IMR-90 (cell line): ENCODE data around the gene MAGI2. TPM values are rescaled to one million over a fixed set of nuclear protein-coding genes. Genes with fewer than 3 reads are reported as not detected.

Source experiments
- ATAC-seq: fragments of 200-7000 bp; cut with Tn5 transposase; 2 replicates; pipeline ENCODE4 v1.9.1; 2020; ENCODE audit warnings: low read depth, mild to moderate bottlenecking, moderate library complexity
- BruUV-seq: library from RNA; stranded (reverse); fragments of 400-500 nt; replicated peaks from 2 replicates; lab custom pipeline; 2021; lab: Mats Ljungman, UMichigan
- CTCF ChIA-PET: fragments of 300-600 bp; formaldehyde crosslinking; extraction: SDS; loops from one replicate; lab custom pipeline; 2021; ENCODE audit warnings: antibody characterized with exemption; lab: Yijun Ruan, JAX
- POLR2A ChIA-PET: fragments of 300-600 bp; sonication (Branson Sonifier 250); formaldehyde crosslinking; loops from one replicate; lab custom pipeline; 2022; ENCODE audit warnings: antibody characterized with exemption; ENCODE audit not compliant: unreplicated experiment; lab: Charles Lee
- DNase-seq: peaks from one replicate; pipeline ENCODE4 v3.0.0; 2013
- H2AFZ ChIP-seq: replicated peaks from 2 replicates; pipeline ENCODE3; 2013; ENCODE audit warnings: low read length, mild to moderate bottlenecking; ENCODE audit not compliant: poor library complexity
- H2AK5ac ChIP-seq: 2 replicates; pipeline ENCODE4 v1.6.1; 2013; ENCODE audit warnings: low read depth, low read length, inconsistent platforms
- H2AK9ac ChIP-seq: replicated peaks from 2 replicates; pipeline ENCODE3; 2013; ENCODE audit warnings: mild to moderate bottlenecking, low read depth, low read length, moderate library complexity; ENCODE audit not compliant: poor library complexity
- H2BK120ac ChIP-seq: 2 replicates; pipeline ENCODE4 v1.6.1; 2013; ENCODE audit warnings: low read depth, low read length, inconsistent platforms
- H2BK15ac ChIP-seq: 3 replicates; pipeline ENCODE4 v1.6.1; 2013; ENCODE audit warnings: low read depth, low read length, inconsistent platforms
- H2BK20ac ChIP-seq: 2 replicates; pipeline ENCODE4 v1.6.1; 2013; ENCODE audit warnings: low read depth, mild to moderate bottlenecking, inconsistent platforms, low read length, moderate library complexity
- H2BK5ac ChIP-seq: 2 replicates; pipeline ENCODE4 v1.6.1; 2013; ENCODE audit warnings: mild to moderate bottlenecking, low read depth, low read length, inconsistent platforms; ENCODE audit not compliant: poor library complexity, severe bottlenecking
- H3K14ac ChIP-seq: replicated peaks from 2 replicates; pipeline ENCODE4 v1.6.1; 2013; ENCODE audit warnings: low read depth, low read length, inconsistent platforms
- H3K18ac ChIP-seq: 2 replicates; pipeline ENCODE4 v1.6.1; 2013; ENCODE audit warnings: low read depth, low read length, control low read depth
- H3K23ac ChIP-seq: 2 replicates; pipeline ENCODE4 v1.6.1; 2013; ENCODE audit warnings: low read depth, low read length, inconsistent platforms
- H3K27ac ChIP-seq: 2 replicates; pipeline ENCODE4 v1.5.1; 2013; ENCODE audit warnings: mild to moderate bottlenecking, control low read depth, low read length; ENCODE audit not compliant: insufficient read depth
- H3K27me3 ChIP-seq: 2 replicates; pipeline ENCODE4 v1.6.1; 2013; ENCODE audit warnings: low read length; ENCODE audit not compliant: control insufficient read depth, insufficient read depth
- H3K36me3 ChIP-seq: 2 replicates; pipeline ENCODE4 v1.6.1; 2013; ENCODE audit warnings: low read length, mixed read lengths; ENCODE audit not compliant: control insufficient read depth, insufficient read depth
- H3K4ac ChIP-seq: 2 replicates; pipeline ENCODE4 v1.6.1; 2013; ENCODE audit warnings: low read depth, low read length, inconsistent platforms
- H3K4me1 ChIP-seq: 2 replicates; pipeline ENCODE4 v1.6.1; 2013; ENCODE audit warnings: low read length, mixed read lengths; ENCODE audit not compliant: control insufficient read depth, insufficient read depth
- H3K4me2 ChIP-seq: 2 replicates; pipeline ENCODE4 v1.6.1; 2013; ENCODE audit warnings: low read depth, mild to moderate bottlenecking, control low read depth, low read length, moderate library complexity
- H3K4me3 ChIP-seq: 2 replicates; pipeline ENCODE4 v1.5.1; 2013; ENCODE audit warnings: low read depth, mild to moderate bottlenecking, control low read depth, low read length, moderate library complexity; ENCODE audit not compliant: insufficient read depth
- H3K56ac ChIP-seq: 2 replicates; pipeline ENCODE4 v1.6.1; 2013; ENCODE audit warnings: low read length, inconsistent platforms; ENCODE audit not compliant: insufficient read depth; ENCODE audit errors: extremely low read depth
- H3K79me1 ChIP-seq, 2 experiments: 2 replicates each; pipeline ENCODE4 v1.6.1; 2013; ENCODE audit warnings: low read length in 2 of 2, inconsistent platforms in 1 of 2, low read depth in 1 of 2
- H3K9ac ChIP-seq: 2 replicates; pipeline ENCODE4 v1.6.1; 2013; ENCODE audit warnings: low read depth, low read length, control low read depth
- H3K9me1 ChIP-seq: 2 replicates; pipeline ENCODE4 v1.6.1; 2013; ENCODE audit warnings: low read length, inconsistent platforms; ENCODE audit not compliant: insufficient read depth
- H3K9me3 ChIP-seq: 2 replicates; pipeline ENCODE4 v1.6.1; 2013; ENCODE audit warnings: low read length; ENCODE audit not compliant: control insufficient read depth, insufficient read depth
- H4K20me1 ChIP-seq: 2 replicates; pipeline ENCODE4 v1.6.1; 2013; ENCODE audit warnings: low read length, inconsistent platforms; ENCODE audit not compliant: insufficient read depth
- H4K5ac ChIP-seq: 2 replicates; pipeline ENCODE4 v1.6.1; 2013; ENCODE audit warnings: mild to moderate bottlenecking, low read depth, low read length, control low read depth
- H4K8ac ChIP-seq, 2 experiments: 2 replicates each; pipeline ENCODE4 v1.6.1; 2013; ENCODE audit warnings: low read depth in 2 of 2, low read length in 2 of 2, control low read depth in 1 of 2, inconsistent platforms in 1 of 2
- H4K91ac ChIP-seq: 2 replicates; pipeline ENCODE4 v1.6.1; 2013; ENCODE audit warnings: low read depth, low read length, inconsistent platforms; ENCODE audit not compliant: insufficient read depth
- CEBPB ChIP-seq: IDR thresholded peaks from 2 replicates; pipeline ENCODE4 v1.6.1; 2012; ENCODE audit warnings: low read depth, low read length, improper control_type of control experiment
- CHD1 ChIP-seq: IDR thresholded peaks from 2 replicates; pipeline ENCODE4 v1.6.1; 2012; ENCODE audit warnings: low read depth, low read length, improper control_type of control experiment
- POLR2A ChIP-seq: IDR thresholded peaks from 2 replicates; pipeline ENCODE4 v1.6.1; 2012; ENCODE audit warnings: mild to moderate bottlenecking, low read depth, low read length
- SMC3 ChIP-seq: fragments of 150-350 bp; IDR thresholded peaks from 2 replicates; pipeline ENCODE4 v1.6.1; 2016; ENCODE audit warnings: low read depth, mild to moderate bottlenecking, antibody characterized with exemption, low read length, moderate library complexity
- WGBS, 2 experiments: methylation state at CpG; one replicate each; pipeline versions ENCODE4 v1.1.5 to v1.1.7; 2013; ENCODE audit warnings: missing lambda C conversion rate in 2 of 2; ENCODE audit not compliant: insufficient read length in 1 of 2; ENCODE audit errors: extremely low coverage in 2 of 2; 5-methylcytosine and 5-hydroxymethylcytosine counted together
- dilution Hi-C: fragments of 300-500 bp; cut with HindIII; formaldehyde crosslinking; loops from one replicate; pipeline ENCODE4 v1.14.3; 2018; ENCODE audit warnings: low sequenced_read_pairs; ENCODE audit not compliant: unreplicated experiment
- in situ Hi-C: fragments of 300-500 bp; cut with MboI; formaldehyde crosslinking; loops from 3 replicates; pipeline ENCODE4 v1.14.3; 2019; ENCODE audit warnings: low sequenced_read_pairs, inconsistent platforms, mixed read lengths
- intact Hi-C: fragments of 100-400 bp; cut with micrococcal nuclease; formaldehyde crosslinking; loops from 2 replicates; pipeline ENCODE4 v1.10.0; 2022
- polyA plus RNA-seq, 3 experiments: library from polyadenylated mRNA; depleted of rRNA; stranded (reverse); fragments of >200 nt; gene quantifications; 2 replicates each; pipeline ENCODE4 v1.2.3, GENCODE V29; 2012; ENCODE audit warnings: low replicate concordance in 1 of 3
- total RNA-seq: library from RNA; depleted of rRNA; stranded (reverse); fragments of >200 nt; gene quantifications from 2 replicates; pipeline ENCODE4 v1.2.3, GENCODE V29; 2012
- TF ChIP-seq, protein P1 (sequence below): fragments of 150-350 bp; IDR thresholded peaks from 2 replicates; pipeline ENCODE4 v1.6.1; 2016; ENCODE audit warnings: low read depth, mild to moderate bottlenecking, low read length, moderate library complexity, borderline replicate concordance
- TF ChIP-seq, protein P2 (sequence below): fragments of 150-350 bp; IDR thresholded peaks from 2 replicates; pipeline ENCODE4 v1.6.1; 2017; ENCODE audit warnings: mild to moderate bottlenecking, antibody characterized with exemption, low read length, low read depth

MAGI2 gene
- total and polyA plus RNA-seq, 2 of the 4 experiments (the other 2 are of a cell fraction), result 2.5 to 17.9 TPM

DNA sequence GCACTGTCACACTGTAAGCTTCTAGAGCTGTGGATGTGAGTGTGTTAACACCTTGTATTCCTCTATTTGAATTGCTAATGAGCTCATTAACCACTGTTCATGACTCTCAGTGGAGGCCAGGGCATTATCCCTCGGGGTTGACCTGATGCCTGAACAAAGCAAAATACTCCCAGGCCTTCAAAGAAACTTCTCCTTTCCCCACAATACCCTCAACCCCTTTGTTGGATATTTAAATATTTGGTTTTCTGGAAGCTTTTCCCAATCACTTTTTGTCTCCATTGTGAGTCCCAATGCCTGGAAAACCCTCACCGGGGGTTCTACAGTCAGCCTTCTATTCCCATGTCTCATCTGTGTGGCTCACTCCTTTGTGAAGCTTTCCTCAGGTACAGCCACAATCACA is 874.8 kb downstream of the MAGI2 start:
- dilution Hi-C loops, result no loop called here
- H3K9ac ChIP-seq, result no peak overlapping the region
- no peak overlapping the region for H3K23ac ChIP-seq
- no peaks in the 10 kb centered on the region for H3K9me1 ChIP-seq
- H4K91ac ChIP-seq, result no peak overlapping the region
- H3K14ac ChIP-seq, result no peak overlapping the region
- intact Hi-C loops, result no loop called here
- H3K79me1 ChIP-seq, result no peaks in the 10 kb centered on the region
- no peaks in the 10 kb centered on the region for H4K20me1 ChIP-seq
- no peak overlapping the region for H2BK20ac ChIP-seq
- 60% methylated on average over 1 of the region's 2 CpGs; no CpG with 5 or more reads in 1 of the 2 experiments for WGBS, 2 experiments
- no TSS peak for BruUV-seq
- H3K4me1 ChIP-seq, result no peaks in the 10 kb centered on the region; the same call in 1 of the 2 replicates
- no peak overlapping the region for H2BK5ac ChIP-seq
- POLR2A ChIA-PET, result interaction anchor here (0.6 kb wide), 1 partner anchor 247 kb away, joined by 3 read pairs; no protein-coding TSS in a partner anchor
- CTCF ChIA-PET, result no interaction called here
- H2BK15ac ChIP-seq, result no peak overlapping the region
- H2AK5ac ChIP-seq, result no peak overlapping the region
- no peak overlapping the region for H3K4me3 ChIP-seq
- H3K18ac ChIP-seq, result no peak overlapping the region
- no peak for ATAC-seq
- H4K8ac ChIP-seq, result no peak overlapping the region
- in situ Hi-C loops, result no loop called here
- TF ChIP-seq, protein P1, sequence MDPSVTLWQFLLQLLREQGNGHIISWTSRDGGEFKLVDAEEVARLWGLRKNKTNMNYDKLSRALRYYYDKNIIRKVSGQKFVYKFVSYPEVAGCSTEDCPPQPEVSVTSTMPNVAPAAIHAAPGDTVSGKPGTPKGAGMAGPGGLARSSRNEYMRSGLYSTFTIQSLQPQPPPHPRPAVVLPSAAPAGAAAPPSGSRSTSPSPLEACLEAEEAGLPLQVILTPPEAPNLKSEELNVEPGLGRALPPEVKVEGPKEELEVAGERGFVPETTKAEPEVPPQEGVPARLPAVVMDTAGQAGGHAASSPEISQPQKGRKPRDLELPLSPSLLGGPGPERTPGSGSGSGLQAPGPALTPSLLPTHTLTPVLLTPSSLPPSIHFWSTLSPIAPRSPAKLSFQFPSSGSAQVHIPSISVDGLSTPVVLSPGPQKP, result no peak
- TF ChIP-seq, protein P2, sequence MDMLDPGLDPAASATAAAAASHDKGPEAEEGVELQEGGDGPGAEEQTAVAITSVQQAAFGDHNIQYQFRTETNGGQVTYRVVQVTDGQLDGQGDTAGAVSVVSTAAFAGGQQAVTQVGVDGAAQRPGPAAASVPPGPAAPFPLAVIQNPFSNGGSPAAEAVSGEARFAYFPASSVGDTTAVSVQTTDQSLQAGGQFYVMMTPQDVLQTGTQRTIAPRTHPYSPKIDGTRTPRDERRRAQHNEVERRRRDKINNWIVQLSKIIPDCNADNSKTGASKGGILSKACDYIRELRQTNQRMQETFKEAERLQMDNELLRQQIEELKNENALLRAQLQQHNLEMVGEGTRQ, result no peak
- TF ChIP-seq SMC3 (no peak), CHD1 (no peak), POLR2A (no peak), CEBPB (no peak)
- no peaks in the 10 kb centered on the region for H3K27me3 ChIP-seq
- H2BK120ac ChIP-seq, result no peak overlapping the region
- H3K4me2 ChIP-seq, result no peak overlapping the region
- no peak overlapping the region for H4K5ac ChIP-seq
- no peak overlapping the region for H2AFZ ChIP-seq
- no peaks in the 10 kb centered on the region for H3K36me3 ChIP-seq
- H3K9me3 ChIP-seq, result no peaks in the 10 kb centered on the region
- no peak overlapping the region for H2AK9ac ChIP-seq
- no peak overlapping the region for H3K56ac ChIP-seq
- H3K4ac ChIP-seq, result no peak overlapping the region
- DNase-seq, result no peak
- H3K27ac ChIP-seq, result no peak overlapping the region
